Thymus (tissue), 11 donors: ENCODE measurements around the gene HOXA10. TPM values are rescaled to one million over a fixed set of nuclear protein-coding genes. Genes with fewer than 3 reads are reported as not detected.
A peak's percentile ranks its signal among the peaks of the same experiment; 100 is the strongest.

Source experiments
- DNase-seq, 9 donors: peaks; one replicate each; pipeline ENCODE4 v3.0.0-alpha.2; 2013; ENCODE audit warnings: low spot score in 9 of 9, low read depth in 6 of 9, missing footprints in 1 of 9
- H3K27ac ChIP-seq, 2 donors: one replicate each; pipeline ENCODE4 v1.5.1; 2013; ENCODE audit warnings: control low read depth in 1 of 2, low read depth in 1 of 2, low read length in 1 of 2, mild to moderate bottlenecking in 1 of 2, moderate library complexity in 1 of 2
- H3K27me3 ChIP-seq, 2 donors: one replicate each; pipeline ENCODE4 v1.5.1; 2013; ENCODE audit warnings: low read length in 1 of 2; ENCODE audit not compliant: control insufficient read depth in 2 of 2, insufficient read depth in 1 of 2
- H3K36me3 ChIP-seq, 2 donors: one replicate each; pipeline ENCODE4 v1.5.1; 2013; ENCODE audit warnings: low read length in 1 of 2, mild to moderate bottlenecking in 1 of 2, moderate library complexity in 1 of 2; ENCODE audit not compliant: control insufficient read depth in 2 of 2, insufficient read depth in 2 of 2
- H3K4me1 ChIP-seq, 2 donors: one replicate each; pipeline ENCODE4 v1.5.1; 2013; ENCODE audit warnings: low read length in 2 of 2; ENCODE audit not compliant: control insufficient read depth in 2 of 2, insufficient read depth in 2 of 2
- H3K4me3 ChIP-seq, 2 donors: one replicate each; pipeline ENCODE4 v1.5.1; 2013; ENCODE audit warnings: low read length in 2 of 2, control low read depth in 1 of 2, mild to moderate bottlenecking in 1 of 2
- H3K9me3 ChIP-seq, 2 donors: one replicate each; pipeline ENCODE4 v1.5.1; 2013; ENCODE audit warnings: low read length in 1 of 2, mild to moderate bottlenecking in 1 of 2; ENCODE audit not compliant: control insufficient read depth in 2 of 2, insufficient read depth in 1 of 2
- WGBS: extraction: QIAGEN DNeasy Blood & Tissue Kit; methylation state at CpG from one replicate; pipeline ENCODE4 v1.1.7; 2013; 5-methylcytosine and 5-hydroxymethylcytosine counted together
- polyA plus RNA-seq: library from polyadenylated mRNA; stranded (reverse); fragments of 200-250 nt; gene quantifications from one replicate; pipeline ENCODE4 v1.2.3, GENCODE V29; 2013
- total RNA-seq: library from RNA; stranded (reverse); fragments of 120-200 nt; gene quantifications from one replicate; pipeline ENCODE4 v1.2.4, GENCODE V29; 2013
- donor health status: healthy.

HOXA10 gene
- total and polyA plus RNA-seq, 2 donors = 1.1 to 3.5 TPM

- DNase-seq = peak in 6 of 9 donors; percentile 45 to 77 (median 55)
- WGBS = 1% methylated on average over 99 of the region's 99 CpGs
- Histone ChIP-seq H3K4me1 (peaks cover 9 to 16% of the 10 kb centered on the region in 2 donors), H3K9me3 (peaks cover under 1 to 1% of the 10 kb centered on the region in 2 donors), H3K27me3 (peaks cover 88 to 97% of the 10 kb centered on the region in 2 donors), H3K27ac (no peak within 1 kb of the TSS), H3K36me3 (no peaks in the 10 kb centered on the region), H3K4me3 (peak within 1 kb of the TSS in 1 of 2 donors; percentile 65)
Measured at GRCh38 chr7:27199849-27200760, 26.0 kb upstream of the HOXA10 start, which contains the start of gene HOXA13. Gene HOXA13 (minus strand): TSS chr7:27200091. CDS start chr7:27200077, 14 bp downstream.

- 3% methylated on average over 93 of the region's 93 CpGs for WGBS
- Histone ChIP-seq H3K9me3 (peaks cover 0 to 1% of the 10 kb centered on the region in 2 donors), H3K4me3 (peak overlapping the region in 1 of 2 donors; percentile 65), H3K27me3 (peaks cover 85 to 97% of the 10 kb centered on the region in 2 donors), H3K36me3 (no peaks in the 10 kb centered on the region), H3K27ac (no peak overlapping the region), H3K4me1 (peaks cover 9 to 16% of the 10 kb centered on the region in 2 donors)
- DNase-seq = no peak
Measured at GRCh38 chr7:27198871-27199801, 25.0 kb upstream of the HOXA10 start.

- Histone ChIP-seq H3K27me3 (peaks cover 81 to 97% of the 10 kb centered on the region in 2 donors), H3K27ac (no peak overlapping the region), H3K4me1 (peaks cover 9 to 16% of the 10 kb centered on the region in 2 donors), H3K9me3 (peaks cover 0 to 1% of the 10 kb centered on the region in 2 donors), H3K36me3 (no peaks in the 10 kb centered on the region), H3K4me3 (no peak overlapping the region)
- 13% methylated on average over 29 of the region's 29 CpGs for WGBS
- no peak for DNase-seq
Measured at GRCh38 chr7:27198138-27198841, 24.2 kb upstream of the HOXA10 start.

- no peak overlapping the region for H3K4me3 ChIP-seq
- H3K9me3 ChIP-seq = peaks cover 0 to 1% of the 10 kb centered on the region in 2 donors
- WGBS = 24% methylated on average over 18 of the region's 18 CpGs
- DNase-seq = no peak
- H3K27me3 ChIP-seq = peaks cover 78 to 97% of the 10 kb centered on the region in 2 donors
- no peaks in the 10 kb centered on the region for H3K36me3 ChIP-seq
- H3K4me1 ChIP-seq = peaks cover 9 to 16% of the 10 kb centered on the region in 2 donors
- H3K27ac ChIP-seq = no peak overlapping the region
Measured at GRCh38 chr7:27197137-27198042, 23.3 kb upstream of the HOXA10 start.

- 3% methylated on average over 6 of the region's 6 CpGs for WGBS
Measured at GRCh38 chr7:27196287-27196767, 22.2 kb upstream of the HOXA10 start.

GRCh38 chr7:27194686-27195379 is 20.7 kb upstream of the HOXA10 start:
- Histone ChIP-seq H3K4me1 (peaks cover 9% of the 10 kb centered on the region in 2 donors), H3K27me3 (peaks cover 77 to 98% of the 10 kb centered on the region in 2 donors), H3K9me3 (peaks cover 0 to 6% of the 10 kb centered on the region in 2 donors), H3K36me3 (no peaks in the 10 kb centered on the region), H3K4me3 (no peak overlapping the region), H3K27ac (no peak overlapping the region)
- DNase-seq = no peak
- WGBS = 39% methylated on average over 9 of the region's 9 CpGs

More at GRCh38 chr7:27196287-27196767, 22.2 kb upstream of the HOXA10 start:
- Histone ChIP-seq H3K9me3 (peaks cover 1 to 6% of the 10 kb centered on the region in 2 donors), H3K27me3 (peaks cover 77 to 97% of the 10 kb centered on the region in 2 donors), H3K36me3 (no peaks in the 10 kb centered on the region), H3K4me3 (no peak overlapping the region), H3K27ac (peak overlapping the region in 1 of 2 donors; percentile 20), H3K4me1 (peaks cover 14 to 16% of the 10 kb centered on the region in 2 donors)
- peak in 8 of 9 donors; percentile 46 to 87 (median 72) for DNase-seq

GRCh38 chr7:27194002-27194352 is 19.9 kb upstream of the HOXA10 start:
- Histone ChIP-seq H3K9me3 (peaks cover 0 to 11% of the 10 kb centered on the region in 2 donors), H3K4me3 (no peak overlapping the region), H3K36me3 (no peaks in the 10 kb centered on the region), H3K27me3 (peaks cover 77 to 100% of the 10 kb centered on the region in 2 donors), H3K4me1 (peaks cover under 1 to 7% of the 10 kb centered on the region in 2 donors), H3K27ac (no peak overlapping the region)
- 31% methylated on average over 2 of the region's 2 CpGs for WGBS
- no peak for DNase-seq
